Measurements from ENCODE around the gene IHH. TPM values are rescaled to one million over a fixed set of nuclear protein-coding genes. Genes with fewer than 3 reads are reported as not detected.

IHH gene
- total RNA-seq, 3 donors from 2014 or later (not counting 1 experiment from before 2014, with no cell fraction given) = not detected

Other genes starting within 250 kb of the IHH start
- gene PRKAG3, start 229.1 kb downstream of the IHH start, total RNA-seq = not detected
- gene WNT6, start 201.1 kb downstream of the IHH start, total RNA-seq = not detected
- 1 to 10 TPM in 2 of 3 donors, under 1 TPM in 1; 0.92 to 2.9 (median 2.9) TPM for gene WNT10A, start 180.1 kb downstream of the IHH start, total RNA-seq
- gene CDK5R2, start 101.3 kb downstream of the IHH start, total RNA-seq = not detected
- gene FEV, start 75.7 kb downstream of the IHH start, total RNA-seq = not detected
- gene CRYBA2, start 67.5 kb downstream of the IHH start, total RNA-seq = not detected
- gene CFAP65, start 19.4 kb downstream of the IHH start, total RNA-seq = not detected
- gene NHEJ1, start 99.9 kb upstream of the IHH start, total RNA-seq = 10 to 100 TPM in 2 of 3 donors, 1 to 10 TPM in 1; 9.9 to 12.7 (median 11.0) TPM
- gene SLC23A3, start 109.1 kb upstream of the IHH start, total RNA-seq = 1 to 10 TPM in 1 of 3 donors, under 1 TPM in 2; 0.48 to 1.1 (median 0.89) TPM
- gene CNPPD1, start 116.0 kb upstream of the IHH start, total RNA-seq = 10 to 100 TPM; 64.4 to 72.4 (median 64.8) TPM
- gene RETREG2, start 117.4 kb upstream of the IHH start, total RNA-seq = 10 to 100 TPM; 77.0 to 81.9 (median 79.0) TPM
- gene ZFAND2B, start 145.9 kb upstream of the IHH start, total RNA-seq = 10 to 100 TPM; 67.6 to 84.0 (median 83.4) TPM
- 1 to 10 TPM in 2 of 3 donors, under 1 TPM in 1; 0.93 to 3.4 (median 1.9) TPM for gene ABCB6, start 158.0 kb upstream of the IHH start, total RNA-seq
- gene ATG9A, start 168.7 kb upstream of the IHH start, total RNA-seq = 100 to 1,000 TPM in 2 of 3 donors, 10 to 100 TPM in 1; 98.1 to 110 (median 108) TPM
- gene ANKZF1, start 168.9 kb upstream of the IHH start, total RNA-seq = 100 to 1,000 TPM; 100 to 148 (median 117) TPM
- gene GLB1L, start 184.5 kb upstream of the IHH start, total RNA-seq = 1 to 10 TPM; 4.3 to 7.7 (median 4.5) TPM
- 10 to 100 TPM; 28.7 to 32.5 (median 32.4) TPM for gene STK16, start 184.6 kb upstream of the IHH start, total RNA-seq
- not detected for gene TUBA4B, start 192.3 kb upstream of the IHH start, total RNA-seq
- gene TUBA4A, start 193.0 kb upstream of the IHH start, total RNA-seq = 100 to 1,000 TPM; 145 to 188 (median 146) TPM
- gene DNAJB2, start 218.4 kb upstream of the IHH start, total RNA-seq = 100 to 1,000 TPM in 1 of 3 donors, 10 to 100 TPM in 2; 70.3 to 108 (median 98.3) TPM
- under 1 TPM in 2 of 3 donors, not detected in 1; 0.23 to 0.35 TPM for gene PTPRN, start 248.5 kb upstream of the IHH start, total RNA-seq